ENCODE data around the gene WDR43.

WDR43 gene

GRCh38 chr2:28994679-28995078 lies 100.2 kb downstream of the WDR43 start:
- DNase-seq, result no peak

- DNase-seq, result no peak
Observed at GRCh38 chr2:28995765-28996750, 101.6 kb downstream of the WDR43 start.

- no peak for DNase-seq
Observed at GRCh38 chr2:28997237-28997846, 102.9 kb downstream of the WDR43 start.

Measured in amniotic stem cell (primary cell).